ENCODE data around the gene LRP1. TPM values are rescaled to one million over a fixed set of nuclear protein-coding genes. Genes with fewer than 3 reads are reported as not detected.
A peak's percentile ranks its signal among the peaks of the same experiment; 100 is the strongest.

LRP1 gene
- total and polyA plus RNA-seq, 2 of the 13 experiments (the other 11 are each of a cell fraction or from before 2014, with no cell fraction given) = 14.7 to 30.8 TPM

- TF ChIP-seq ELK4 (CRISPR knock-in tag; IDR thresholded peaks at IDR 0.05; ENCODE audit: borderline replicate concordance) = no peak
- TF ChIP-seq PRPF4 (IDR thresholded peaks at IDR 0.05; ENCODE audit: low read depth, low read length, poor library complexity, severe bottlenecking) = no peak
- no peak for TF ChIP-seq FOXP1 (IDR thresholded peaks at IDR 0.05)
- TF ChIP-seq FOXP1 (CRISPR knock-in tag; IDR thresholded peaks at IDR 0.05) = no peak
- 0 out of 2 replicates have a peak, but pooled peaks have one; percentile 57 for TF ChIP-seq ZNF678 (CRISPR knock-in tag; IDR thresholded peaks at IDR 0.05)
- TF ChIP-seq TFDP2 (CRISPR knock-in tag; IDR thresholded peaks at IDR 0.05) = peak; percentile 85
- no peak for TF ChIP-seq ZSCAN21 (CRISPR knock-in tag; IDR thresholded peaks at IDR 0.05; ENCODE audit: borderline replicate concordance)
- peak; percentile 75 for TF ChIP-seq MYC (CRISPR knock-in tag; IDR thresholded peaks at IDR 0.05; ENCODE audit: borderline replicate concordance)
- no peak; the same call in 1 of the 2 replicates for TF ChIP-seq SRY (CRISPR knock-in tag; IDR thresholded peaks at IDR 0.05)
- no peak for TF ChIP-seq CERS6 (CRISPR knock-in tag; IDR thresholded peaks at IDR 0.05)
- TF ChIP-seq REL (CRISPR knock-in tag; conservative IDR thresholded peaks at IDR 0.05) = no peak
- TF ChIP-seq ZNF337 (CRISPR knock-in tag; IDR thresholded peaks at IDR 0.05; ENCODE audit: borderline replicate concordance, low read depth) = peak; percentile 36; the same call in 1 of the 2 replicates
- TF ChIP-seq THAP8 (CRISPR knock-in tag; IDR thresholded peaks at IDR 0.05; ENCODE audit: borderline replicate concordance) = 0 out of 2 replicates have a peak, but pooled peaks have one; percentile 57
- TF ChIP-seq HNRNPUL1 (IDR thresholded peaks at IDR 0.05; ENCODE audit: low read depth, low read length) = no peak
- TF ChIP-seq STAG1 (CRISPR knock-in tag; IDR thresholded peaks at IDR 0.05) = no peak
- no peak for TF ChIP-seq LCORL (IDR thresholded peaks at IDR 0.05)
- no peak for TF ChIP-seq LCORL (CRISPR knock-in tag; IDR thresholded peaks at IDR 0.05)
- no peak; the same call in none of the 2 replicates for TF ChIP-seq ZNF335 (CRISPR knock-in tag; IDR thresholded peaks at IDR 0.05)
- TF ChIP-seq SP1 (IDR thresholded peaks at IDR 0.05) = no peak
- no peak for TF ChIP-seq SP1 (CRISPR knock-in tag; IDR thresholded peaks at IDR 0.05)
- TF ChIP-seq ZKSCAN1 (IDR thresholded peaks at IDR 0.05; ENCODE audit: low read length) = no peak
- peak; percentile 56; the same call in 1 of the 2 replicates for TF ChIP-seq NR2C2 (CRISPR knock-in tag; IDR thresholded peaks at IDR 0.05; ENCODE audit: borderline replicate concordance)
- TF ChIP-seq ZNF749 (CRISPR knock-in tag; IDR thresholded peaks at IDR 0.05; ENCODE audit: borderline replicate concordance) = peak; percentile 48; the same call in 1 of the 2 replicates
- TF ChIP-seq ZBTB3 (CRISPR knock-in tag; IDR thresholded peaks at IDR 0.05; ENCODE audit: borderline replicate concordance, low read depth) = 0 out of 2 replicates have a peak, but pooled peaks have one; percentile 35
- TF ChIP-seq ZNF333 (CRISPR knock-in tag; IDR thresholded peaks at IDR 0.05; ENCODE audit: borderline replicate concordance) = no peak
- TF ChIP-seq ZBTB7B (CRISPR knock-in tag; IDR thresholded peaks at IDR 0.05) = peak; percentile 33; the same call in 1 of the 2 replicates
- no peak for TF ChIP-seq ZBTB8A (CRISPR knock-in tag; IDR thresholded peaks at IDR 0.05; ENCODE audit: borderline replicate concordance, low read depth)
- no peak for TF ChIP-seq RAD21 (CRISPR knock-in tag; IDR thresholded peaks at IDR 0.05)
- TF ChIP-seq ZNF12 (CRISPR knock-in tag; IDR thresholded peaks at IDR 0.05) = no peak; the same call in 1 of the 2 replicates
Measured at GRCh38 chr12:57229634-57230380, 101.5 kb downstream of the LRP1 start, which contains the start of gene SHMT2 (continued).

Data from HepG2 (cell line).